Neural progenitor cell (in vitro differentiated cells): ENCODE data around the gene TGFBR3. TPM values are rescaled to one million over a fixed set of nuclear protein-coding genes. Genes with fewer than 3 reads are reported as not detected.

Source experiments
- DNase-seq: peaks from one replicate; pipeline ENCODE4 v3.0.0-alpha.2; 2016; ENCODE audit warnings: low spot score
- H2AFZ ChIP-seq: fragments of 200-600 bp; sonication (generic); replicated peaks from 2 replicates; pipeline ENCODE4 v1.6.1; 2016; ENCODE audit warnings: antibody characterized with exemption
- H3F3A ChIP-seq: fragments of 200-600 bp; sonication (generic); 2 replicates; pipeline ENCODE4 v1.6.1; 2016; ENCODE audit warnings: antibody characterized with exemption, low read depth
- H3K27ac ChIP-seq: fragments of 200-600 bp; sonication (generic); 2 replicates; pipeline ENCODE4 v1.5.1; 2016; ENCODE audit warnings: mild to moderate bottlenecking
- H3K27me3 ChIP-seq: fragments of 200-600 bp; sonication (generic); 2 replicates; pipeline ENCODE4 v1.6.1; 2016; ENCODE audit warnings: mild to moderate bottlenecking, moderate library complexity
- H3K36me3 ChIP-seq: fragments of 200-600 bp; sonication (generic); 2 replicates; pipeline ENCODE4 v1.5.1; 2016
- H3K4me1 ChIP-seq: fragments of 200-600 bp; sonication (generic); 2 replicates; pipeline ENCODE4 v1.6.1; 2016; ENCODE audit warnings: mixed run types
- H3K4me2 ChIP-seq: fragments of 200-600 bp; sonication (generic); 2 replicates; pipeline ENCODE4 v1.6.1; 2016
- H3K4me3 ChIP-seq: fragments of 200-600 bp; sonication (generic); 2 replicates; pipeline ENCODE4 v1.5.1; 2016
- H3K79me2 ChIP-seq: fragments of 200-600 bp; sonication (generic); 2 replicates; pipeline ENCODE4 v1.6.1; 2016; ENCODE audit warnings: low read depth
- H3K9ac ChIP-seq: fragments of 200-600 bp; sonication (generic); 2 replicates; pipeline ENCODE4 v1.6.1; 2016
- H3K9me3 ChIP-seq: fragments of 200-600 bp; sonication (generic); 2 replicates; pipeline ENCODE4 v1.5.1; 2016; ENCODE audit warnings: low read depth
- H4K20me1 ChIP-seq: fragments of 200-600 bp; sonication (generic); 2 replicates; pipeline ENCODE4 v1.6.1; 2016; ENCODE audit warnings: low read depth
- H3K27ac Mint-ChIP-seq: 3 replicates; pipeline ENCODE4 v1.8.0; 2021; ENCODE audit warnings: mixed read lengths
- H3K27me3 Mint-ChIP-seq: 2 replicates; pipeline ENCODE4 v1.8.0; 2022; ENCODE audit warnings: low read depth, mild to moderate bottlenecking, inconsistent platforms, moderate library complexity, mixed read lengths; ENCODE audit not compliant: insufficient read depth
- H3K36me3 Mint-ChIP-seq: 3 replicates; pipeline ENCODE4 v1.8.0; 2021; ENCODE audit warnings: mixed read lengths
- H3K4me1 Mint-ChIP-seq: 3 replicates; pipeline ENCODE4 v1.8.0; 2021; ENCODE audit warnings: mixed read lengths
- H3K4me3 Mint-ChIP-seq: 3 replicates; pipeline ENCODE4 v1.8.0; 2021; ENCODE audit warnings: mild to moderate bottlenecking, moderate library complexity, mixed read lengths
- H3K9me3 Mint-ChIP-seq: 3 replicates; pipeline ENCODE4 v1.8.0; 2020; ENCODE audit warnings: mixed read lengths
- EZH2 ChIP-seq: fragments of 200-600 bp; sonication (generic); IDR thresholded peaks from 2 replicates; pipeline ENCODE4 v1.6.1; 2017; ENCODE audit warnings: antibody characterized with exemption, mild to moderate bottlenecking, moderate library complexity
- EZH2phosphoT487 ChIP-seq: fragments of 200-600 bp; sonication (generic); IDR thresholded peaks from 2 replicates; pipeline ENCODE4 v1.6.1; 2017; ENCODE audit warnings: antibody characterized with exemption
- total RNA-seq: library from RNA; depleted of rRNA; stranded (reverse); fragments of >200 nt; gene quantifications from 2 replicates; pipeline ENCODE4 v1.2.3, GENCODE V29; 2015; ENCODE audit warnings: low replicate concordance
- TF ChIP-seq, protein P1 (sequence below): fragments of 200-600 bp; sonication (generic); IDR thresholded peaks from 2 replicates; pipeline ENCODE4 v1.5.1; 2017; ENCODE audit warnings: antibody characterized with exemption, mild to moderate bottlenecking

TGFBR3 gene
- total RNA-seq, 1 donor from 2014 or later: 11.8 TPM

DNA sequence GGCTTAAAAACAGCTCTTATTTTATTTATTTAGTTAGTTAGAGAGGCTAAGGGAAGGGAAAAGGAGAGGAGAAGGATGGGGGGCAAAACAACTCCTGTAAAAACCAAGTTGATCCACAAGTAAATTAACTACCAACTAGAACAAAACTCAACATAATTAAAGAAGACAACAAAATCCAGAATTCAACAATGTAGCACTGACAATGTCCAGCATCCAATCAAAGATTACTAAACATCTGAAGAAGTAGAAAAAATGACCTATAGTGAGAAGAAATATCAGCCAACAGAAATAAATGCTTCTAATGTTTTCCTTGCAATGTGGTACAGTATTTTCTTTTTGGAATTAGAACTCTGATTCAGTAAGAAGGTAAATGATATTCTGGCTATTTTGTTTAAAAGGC lies 225.2 kb downstream of the TGFBR3 start:
- no peaks in the 10 kb centered on the region for H4K20me1 ChIP-seq
- H3K36me3 ChIP-seq: no peaks in the 10 kb centered on the region
- no peak overlapping the region for H3K9ac ChIP-seq
- Mint-ChIP-seq H3K27ac (no peak overlapping the region), H3K9me3 (peaks cover 7% of the 10 kb centered on the region), H3K4me3 (no peak overlapping the region), H3K4me1 (no peaks in the 10 kb centered on the region), H3K36me3 (no peaks in the 10 kb centered on the region), H3K27me3 (no peaks in the 10 kb centered on the region)
- no peak overlapping the region for H3K4me3 ChIP-seq
- no peaks in the 10 kb centered on the region for H3K27me3 ChIP-seq
- TF ChIP-seq, protein P1, sequence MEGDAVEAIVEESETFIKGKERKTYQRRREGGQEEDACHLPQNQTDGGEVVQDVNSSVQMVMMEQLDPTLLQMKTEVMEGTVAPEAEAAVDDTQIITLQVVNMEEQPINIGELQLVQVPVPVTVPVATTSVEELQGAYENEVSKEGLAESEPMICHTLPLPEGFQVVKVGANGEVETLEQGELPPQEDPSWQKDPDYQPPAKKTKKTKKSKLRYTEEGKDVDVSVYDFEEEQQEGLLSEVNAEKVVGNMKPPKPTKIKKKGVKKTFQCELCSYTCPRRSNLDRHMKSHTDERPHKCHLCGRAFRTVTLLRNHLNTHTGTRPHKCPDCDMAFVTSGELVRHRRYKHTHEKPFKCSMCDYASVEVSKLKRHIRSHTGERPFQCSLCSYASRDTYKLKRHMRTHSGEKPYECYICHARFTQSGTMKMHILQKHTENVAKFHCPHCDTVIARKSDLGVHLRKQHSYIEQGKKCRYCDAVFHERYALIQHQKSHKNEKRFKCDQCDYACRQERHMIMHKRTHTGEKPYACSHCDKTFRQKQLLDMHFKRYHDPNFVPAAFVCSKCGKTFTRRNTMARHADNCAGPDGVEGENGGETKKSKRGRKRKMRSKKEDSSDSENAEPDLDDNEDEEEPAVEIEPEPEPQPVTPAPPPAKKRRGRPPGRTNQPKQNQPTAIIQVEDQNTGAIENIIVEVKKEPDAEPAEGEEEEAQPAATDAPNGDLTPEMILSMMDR: no peak
- TF ChIP-seq EZH2: no peak
- TF ChIP-seq EZH2phosphoT487: no peak
- no peaks in the 10 kb centered on the region for H3K9me3 ChIP-seq
- H3K4me2 ChIP-seq: no peak overlapping the region
- no peak overlapping the region for H3K27ac ChIP-seq
- H3K4me1 ChIP-seq: no peaks in the 10 kb centered on the region
- no peak for DNase-seq
- no peaks in the 10 kb centered on the region for H3K79me2 ChIP-seq
- H3F3A ChIP-seq: no peaks in the 10 kb centered on the region
- H2AFZ ChIP-seq: no peak overlapping the region

DNA sequence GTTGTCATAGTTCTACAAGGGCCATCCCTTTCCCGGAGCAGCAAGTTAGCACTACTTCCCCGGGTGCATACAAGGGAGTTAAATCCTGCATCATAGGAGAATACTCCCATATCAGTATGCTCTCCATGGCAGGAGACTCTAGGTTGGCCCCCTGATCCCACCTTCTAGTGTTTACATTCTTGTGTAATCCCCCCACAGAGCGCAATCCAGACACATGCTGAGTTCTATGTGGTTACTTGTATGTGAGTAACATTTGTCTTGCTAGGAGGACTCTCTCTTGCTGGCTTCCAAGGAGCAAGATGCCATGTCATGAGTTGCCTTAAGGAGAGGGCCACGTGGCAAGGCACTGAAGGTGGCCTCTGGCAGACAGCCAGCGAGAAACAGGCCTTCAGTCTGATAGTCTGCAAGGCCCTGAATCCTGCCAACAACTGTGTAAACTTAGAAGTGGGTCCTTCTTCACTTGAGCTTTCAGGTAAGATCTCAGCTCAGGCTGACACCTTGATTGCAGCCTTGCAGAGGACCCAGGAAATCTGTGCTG lies 230.0 kb downstream of the TGFBR3 start:
- H2AFZ ChIP-seq: no peak overlapping the region
- H4K20me1 ChIP-seq: no peaks in the 10 kb centered on the region
- Mint-ChIP-seq H3K36me3 (peaks cover 2% of the 10 kb centered on the region), H3K27me3 (peaks cover 3% of the 10 kb centered on the region), H3K9me3 (peaks cover 6% of the 10 kb centered on the region), H3K4me3 (no peak overlapping the region), H3K4me1 (peaks cover 6% of the 10 kb centered on the region), H3K27ac (no peak overlapping the region)
- peaks cover 8% of the 10 kb centered on the region for H3K4me1 ChIP-seq
- H3K9ac ChIP-seq: no peak overlapping the region
- H3K27ac ChIP-seq: no peak overlapping the region
- no peak overlapping the region for H3K4me3 ChIP-seq
- H3K4me2 ChIP-seq: no peak overlapping the region
- TF ChIP-seq, protein P1: no peak
- TF ChIP-seq EZH2phosphoT487: no peak
- TF ChIP-seq EZH2: no peak
- H3F3A ChIP-seq: no peaks in the 10 kb centered on the region
- no peak for DNase-seq
- H3K36me3 ChIP-seq: no peaks in the 10 kb centered on the region
- H3K27me3 ChIP-seq: no peaks in the 10 kb centered on the region
- H3K9me3 ChIP-seq: no peaks in the 10 kb centered on the region
- no peaks in the 10 kb centered on the region for H3K79me2 ChIP-seq

DNA sequence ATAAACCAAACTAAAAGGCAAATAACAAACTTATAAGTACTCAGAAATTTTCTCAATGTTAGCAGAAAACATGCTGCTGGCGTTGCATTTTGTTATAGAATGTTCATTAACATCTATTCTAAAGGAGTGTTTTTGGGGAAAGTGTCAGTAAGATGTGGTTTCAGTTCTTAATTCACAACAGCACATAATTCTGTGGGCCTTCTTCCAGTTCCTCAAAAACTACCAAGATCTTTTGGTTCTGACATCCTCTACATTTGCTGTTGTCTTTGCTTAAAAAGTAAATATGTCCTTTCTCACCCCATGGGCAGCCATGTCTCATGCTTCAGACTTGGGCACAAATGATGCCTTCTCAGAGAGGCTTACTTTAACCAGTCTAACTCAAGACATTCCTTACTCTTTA lies 232.8 kb downstream of the TGFBR3 start:
- Mint-ChIP-seq H3K27ac (no peak overlapping the region), H3K9me3 (peaks cover 10% of the 10 kb centered on the region), H3K36me3 (peaks cover 2% of the 10 kb centered on the region), H3K4me3 (no peak overlapping the region), H3K4me1 (peaks cover 12% of the 10 kb centered on the region), H3K27me3 (peaks cover 3% of the 10 kb centered on the region)
- Histone ChIP-seq H3K9me3 (no peaks in the 10 kb centered on the region), H4K20me1 (no peaks in the 10 kb centered on the region), H2AFZ (no peak overlapping the region), H3K36me3 (no peaks in the 10 kb centered on the region), H3F3A (no peaks in the 10 kb centered on the region), H3K27me3 (no peaks in the 10 kb centered on the region), H3K9ac (no peak overlapping the region), H3K4me1 (peaks cover 8% of the 10 kb centered on the region), H3K27ac (no peak overlapping the region), H3K4me3 (no peak overlapping the region), H3K4me2 (no peak overlapping the region), H3K79me2 (no peaks in the 10 kb centered on the region)
- DNase-seq: no peak
- no peak for TF ChIP-seq EZH2phosphoT487
- TF ChIP-seq EZH2: no peak
- TF ChIP-seq, protein P1: no peak
